Gastroesophageal sphincter (tissue), 3 donors: ENCODE data around the gene CFAP53.

Source experiments
- EP300 ChIP-seq: sonication (generic); formaldehyde crosslinking; IDR thresholded peaks from one replicate; pipeline ENCODE4 v1.6.1; 2017; ENCODE audit warnings: antibody characterized with exemption, mild to moderate bottlenecking
- POLR2A ChIP-seq, 2 donors: fragments of 450-650 bp; IDR thresholded peaks; one replicate each; pipeline ENCODE4 v1.6.1; 2017; ENCODE audit warnings: antibody characterized with exemption in 2 of 2, mild to moderate bottlenecking in 2 of 2, moderate library complexity in 1 of 2
- TF ChIP-seq, protein P1 (sequence below), 4 experiments: fragments of 200-600 bp in 2 of 4; fragments of 450-650 bp in 2 of 4; sonication (generic) in 1 of 4; IDR thresholded peaks; one replicate each; pipeline ENCODE4 v1.5.1; 2017 to 2019; ENCODE audit warnings: antibody characterized with exemption in 4 of 4, mild to moderate bottlenecking in 2 of 4, moderate library complexity in 2 of 4

DNA sequence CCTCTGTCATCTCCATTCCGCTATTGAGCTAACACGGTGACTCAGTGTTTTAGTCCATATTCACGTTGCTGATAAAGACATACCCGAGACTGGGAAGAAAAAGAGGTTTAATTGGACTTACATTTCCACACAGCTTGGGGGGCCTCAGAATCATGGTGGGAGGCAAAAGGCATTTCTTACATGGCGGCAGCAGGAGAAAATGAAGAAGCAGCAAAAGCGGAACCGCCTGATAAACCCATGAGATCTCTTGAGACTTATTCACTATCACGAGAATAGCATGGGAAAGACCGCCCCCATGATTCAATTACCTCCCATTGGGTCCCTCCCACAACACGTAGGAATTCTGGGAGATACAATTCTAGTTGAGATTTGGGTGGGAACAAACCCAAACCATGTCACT lies 43.8 kb upstream of the CFAP53 start:
- TF ChIP-seq, protein P1, sequence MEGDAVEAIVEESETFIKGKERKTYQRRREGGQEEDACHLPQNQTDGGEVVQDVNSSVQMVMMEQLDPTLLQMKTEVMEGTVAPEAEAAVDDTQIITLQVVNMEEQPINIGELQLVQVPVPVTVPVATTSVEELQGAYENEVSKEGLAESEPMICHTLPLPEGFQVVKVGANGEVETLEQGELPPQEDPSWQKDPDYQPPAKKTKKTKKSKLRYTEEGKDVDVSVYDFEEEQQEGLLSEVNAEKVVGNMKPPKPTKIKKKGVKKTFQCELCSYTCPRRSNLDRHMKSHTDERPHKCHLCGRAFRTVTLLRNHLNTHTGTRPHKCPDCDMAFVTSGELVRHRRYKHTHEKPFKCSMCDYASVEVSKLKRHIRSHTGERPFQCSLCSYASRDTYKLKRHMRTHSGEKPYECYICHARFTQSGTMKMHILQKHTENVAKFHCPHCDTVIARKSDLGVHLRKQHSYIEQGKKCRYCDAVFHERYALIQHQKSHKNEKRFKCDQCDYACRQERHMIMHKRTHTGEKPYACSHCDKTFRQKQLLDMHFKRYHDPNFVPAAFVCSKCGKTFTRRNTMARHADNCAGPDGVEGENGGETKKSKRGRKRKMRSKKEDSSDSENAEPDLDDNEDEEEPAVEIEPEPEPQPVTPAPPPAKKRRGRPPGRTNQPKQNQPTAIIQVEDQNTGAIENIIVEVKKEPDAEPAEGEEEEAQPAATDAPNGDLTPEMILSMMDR (IDR thresholded peaks at IDR 0.05), result no peak
- TF ChIP-seq EP300 (no peak), POLR2A (IDR thresholded peaks at IDR 0.05) (no peak)
